DOHH2 (cell line): ENCODE results near the gene COL4A1.

ENCODE experiments used
- CTCF ChIP-seq: fragments of 200-600 bp; sonication (generic); IDR thresholded peaks from one replicate; pipeline ENCODE4 v1.5.1; 2014; ENCODE audit warnings: antibody characterized with exemption, mild to moderate bottlenecking, low read depth, low read length; ENCODE audit not compliant: poor library complexity, severe bottlenecking
- EZH2phosphoT487 ChIP-seq: fragments of 200-600 bp; sonication (generic); IDR thresholded peaks from 2 replicates; pipeline ENCODE4 v1.6.1; 2017; ENCODE audit warnings: borderline replicate concordance, mild to moderate bottlenecking, antibody characterized with exemption, low read length, moderate library complexity, mixed read lengths

GRCh38 chr13:110281736-110282135 is 25.2 kb downstream of the COL4A1 start:
- TF ChIP-seq CTCF (no peak), EZH2phosphoT487 (no peak)
